Activated T-helper 1 cell treated with anti-CD3 and anti-CD28 coated beads, Interleukin-12 subunit alpha, Interleukin-12 subunit beta, Interleukin-2, Interleukin-4 antibody, amounts not matched to agents 30 ng/mL and 10 ng/mL and 1 ng/mL, durations not matched to agents 14 hours and 24 hours and 36 hours (primary cell): ENCODE data around the gene ARMH2. TPM values are rescaled to one million over a fixed set of nuclear protein-coding genes. Genes with fewer than 3 reads are reported as not detected.

Experiments
- DNase-seq: peaks from one replicate; pipeline ENCODE4 v3.0.0; 2021; ENCODE audit warnings: low spot score
- H3K27ac Mint-ChIP-seq: one replicate; pipeline ENCODE4 v1.8.0; 2021; ENCODE audit warnings: mild to moderate bottlenecking, mixed read lengths
- H3K27me3 Mint-ChIP-seq: one replicate; pipeline ENCODE4 v1.8.0; 2022; ENCODE audit warnings: mild to moderate bottlenecking, moderate library complexity, mixed read lengths; ENCODE audit not compliant: insufficient read depth
- H3K36me3 Mint-ChIP-seq: one replicate; pipeline ENCODE4 v1.8.0; 2021; ENCODE audit warnings: low read depth, mixed read lengths
- H3K4me1 Mint-ChIP-seq: one replicate; pipeline ENCODE4 v1.8.0; 2021; ENCODE audit warnings: low read depth, mixed read lengths
- H3K4me3 Mint-ChIP-seq: one replicate; pipeline ENCODE4 v1.8.0; 2021; ENCODE audit warnings: mild to moderate bottlenecking, moderate library complexity, mixed read lengths
- H3K9me3 Mint-ChIP-seq: one replicate; pipeline ENCODE4 v1.8.0; 2021; ENCODE audit warnings: mixed read lengths
- intact Hi-C: fragments of 100-400 bp; cut with micrococcal nuclease; formaldehyde crosslinking; loops from one replicate; pipeline ENCODE4 v1.15.1; 2024
- total RNA-seq: library from RNA; stranded (reverse); gene quantifications from 2 replicates; pipeline ENCODE4 v1.2.3, GENCODE V29; 2022

Gene ARMH2
- not detected in 2 replicates for total RNA-seq

DNA sequence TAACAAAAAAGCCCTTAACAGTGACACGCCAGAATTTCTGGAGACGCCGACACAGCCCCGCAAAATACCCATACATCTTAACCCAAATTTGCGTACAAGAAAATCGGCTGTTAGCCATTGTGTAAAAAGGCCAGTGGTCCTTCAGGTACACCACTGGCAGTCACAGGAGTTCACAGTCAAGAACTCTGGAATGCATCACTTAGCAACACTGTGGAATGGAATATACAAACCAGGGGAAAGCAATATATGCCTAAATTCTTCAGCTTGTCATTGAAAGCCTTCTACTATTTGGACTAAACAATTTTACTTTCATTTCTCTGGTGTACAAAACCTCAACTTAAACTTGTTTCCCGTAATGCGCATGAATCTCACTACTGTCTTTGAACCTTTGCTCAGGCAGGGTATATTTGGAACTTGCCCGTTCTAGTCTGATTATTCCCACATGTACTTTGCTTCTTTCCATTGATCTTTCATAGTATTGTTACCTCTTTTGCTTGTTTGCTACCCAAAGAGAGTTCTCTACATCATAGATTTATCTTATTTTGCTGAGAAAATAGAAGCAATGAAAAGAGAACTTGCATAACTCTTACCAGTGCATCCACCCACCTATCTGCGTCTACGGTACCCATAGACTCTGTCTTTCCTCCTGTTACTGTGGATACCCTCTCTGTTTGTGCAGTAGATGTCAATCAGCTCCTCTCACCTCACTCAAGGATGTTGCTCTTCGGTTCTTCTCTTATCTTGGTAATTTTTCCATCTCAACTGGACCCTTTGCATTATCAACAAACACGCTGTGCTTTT lies at the start of gene ARMH2:
Gene ARMH2, minus strand, starts transcription at position 178 of the 801 bp plus-strand sequence. Its CDS starts 60 bp downstream, at position 118.
- no peaks in the 10 kb centered on the region for H3K27me3 Mint-ChIP-seq
- H3K36me3 Mint-ChIP-seq = peaks cover 9% of the 10 kb centered on the region
- intact Hi-C loops = no loop called here
- H3K4me1 Mint-ChIP-seq = peaks cover 32% of the 10 kb centered on the region
- H3K4me3 Mint-ChIP-seq = no peak within 1 kb of the TSS
- H3K27ac Mint-ChIP-seq = peak within 1 kb of the TSS; percentile 28
- no peak for DNase-seq
- no peaks in the 10 kb centered on the region for H3K9me3 Mint-ChIP-seq

- DNase-seq = no peak
- Mint-ChIP-seq H3K4me1 (peaks cover 13% of the 10 kb centered on the region), H3K27ac (no peak overlapping the region)
Measured at GRCh38 chr6:24848461-24848860, 49.7 kb upstream of the ARMH2 start.

DNA sequence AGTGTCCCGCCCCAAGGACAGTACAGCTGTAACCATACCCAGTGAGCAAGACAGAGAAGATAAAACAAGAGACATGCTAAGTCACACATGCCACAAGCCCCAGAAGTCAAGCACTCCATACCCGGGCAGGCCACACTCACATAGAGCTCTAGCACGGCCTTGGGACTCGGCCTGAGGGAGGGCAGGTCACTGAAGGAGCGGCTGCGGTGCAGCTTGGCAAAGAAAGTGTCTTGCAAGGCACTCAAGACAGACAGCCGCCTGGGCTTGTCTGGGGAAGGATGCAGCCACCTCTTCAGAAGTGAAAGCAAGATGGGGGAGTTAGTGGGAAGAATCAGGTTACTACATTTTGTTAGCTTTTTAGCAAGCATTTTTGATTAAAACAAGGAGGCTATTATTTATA lies 48.7 kb upstream of the ARMH2 start:
- Mint-ChIP-seq H3K27me3 (no peaks in the 10 kb centered on the region), H3K4me3 (no peak overlapping the region), H3K9me3 (no peaks in the 10 kb centered on the region), H3K36me3 (peaks cover 63% of the 10 kb centered on the region), H3K4me1 (peaks cover 17% of the 10 kb centered on the region), H3K27ac (peak overlapping the region; percentile 63)
- DNase-seq = no peak
- intact Hi-C loops = no loop called here

More at GRCh38 chr6:24848461-24848860, 49.7 kb upstream of the ARMH2 start:
- Mint-ChIP-seq H3K36me3 (peaks cover 62% of the 10 kb centered on the region), H3K27me3 (no peaks in the 10 kb centered on the region), H3K9me3 (no peaks in the 10 kb centered on the region), H3K4me3 (no peak overlapping the region)
- intact Hi-C loops = no loop called here

GRCh38 chr6:24845578-24845977 lies 46.9 kb upstream of the ARMH2 start:
- Mint-ChIP-seq H3K4me1 (peaks cover 32% of the 10 kb centered on the region), H3K36me3 (peaks cover 67% of the 10 kb centered on the region), H3K27me3 (no peaks in the 10 kb centered on the region), H3K27ac (peak overlapping the region; percentile 53), H3K9me3 (no peaks in the 10 kb centered on the region), H3K4me3 (no peak overlapping the region)
- no peak for DNase-seq
- intact Hi-C loops = no loop called here

- intact Hi-C loops = no loop called here
- no peak for DNase-seq
- Mint-ChIP-seq H3K4me1 (peaks cover 39% of the 10 kb centered on the region), H3K27ac (peak overlapping the region; percentile 31), H3K4me3 (no peak overlapping the region), H3K36me3 (peaks cover 64% of the 10 kb centered on the region), H3K9me3 (no peaks in the 10 kb centered on the region), H3K27me3 (no peaks in the 10 kb centered on the region)
Measured at GRCh38 chr6:24844903-24845302, 46.2 kb upstream of the ARMH2 start.

DNA sequence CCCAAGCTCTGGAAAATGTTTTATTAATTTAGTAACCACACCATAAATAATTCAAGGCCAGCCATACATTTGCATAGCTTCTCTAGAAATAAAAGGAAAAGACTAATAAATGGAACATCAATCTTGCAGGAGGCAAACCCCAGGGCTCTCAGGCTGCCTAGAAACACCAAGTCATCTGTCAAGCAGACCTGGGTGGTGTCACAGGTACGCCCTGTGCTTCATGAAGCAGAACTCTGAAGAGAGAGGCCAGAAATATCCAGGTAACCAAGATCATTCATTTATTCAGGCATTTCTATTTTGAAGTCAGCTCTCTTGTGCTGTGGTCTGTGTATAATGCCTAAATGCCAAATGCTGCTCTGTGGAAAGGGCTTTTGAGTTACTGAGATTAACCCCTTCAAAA lies 45.3 kb upstream of the ARMH2 start:
- peaks cover 63% of the 10 kb centered on the region for H3K36me3 Mint-ChIP-seq
- intact Hi-C loops = no loop called here
- no peaks in the 10 kb centered on the region for H3K9me3 Mint-ChIP-seq
- H3K27ac Mint-ChIP-seq = no peak overlapping the region
- no peaks in the 10 kb centered on the region for H3K27me3 Mint-ChIP-seq
- DNase-seq = no peak
- H3K4me1 Mint-ChIP-seq = peaks cover 43% of the 10 kb centered on the region
- H3K4me3 Mint-ChIP-seq = no peak overlapping the region

DNA sequence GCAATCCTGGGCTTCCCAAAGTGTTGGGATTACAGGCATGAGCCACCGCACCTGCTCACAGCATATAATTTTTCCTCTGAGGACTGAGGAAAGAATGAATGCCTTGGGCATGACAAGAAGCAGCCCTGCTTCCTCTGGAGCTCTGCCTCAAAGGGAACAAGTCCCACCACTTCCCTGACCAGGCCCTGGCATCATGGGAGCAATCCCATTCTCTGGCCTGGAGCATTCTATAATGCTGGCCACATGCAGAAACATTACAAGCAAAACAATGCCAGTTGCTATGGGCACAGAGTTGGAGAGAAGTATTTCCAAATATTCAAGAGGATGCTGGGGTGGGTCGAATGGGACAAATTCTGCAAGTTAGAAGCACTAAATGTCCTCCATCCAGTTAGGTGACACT lies 41.5 kb upstream of the ARMH2 start:
- Mint-ChIP-seq H3K4me3 (no peak overlapping the region), H3K4me1 (peaks cover 48% of the 10 kb centered on the region), H3K36me3 (peaks cover 56% of the 10 kb centered on the region), H3K27ac (peak overlapping the region; percentile 4), H3K27me3 (no peaks in the 10 kb centered on the region), H3K9me3 (no peaks in the 10 kb centered on the region)
- intact Hi-C loops = no loop called here
- DNase-seq = no peak

- no peak overlapping the region for H3K4me3 Mint-ChIP-seq
- no peaks in the 10 kb centered on the region for H3K27me3 Mint-ChIP-seq
- intact Hi-C loops = no loop called here
- H3K4me1 Mint-ChIP-seq = peaks cover 57% of the 10 kb centered on the region
- no peak for DNase-seq
- H3K36me3 Mint-ChIP-seq = peaks cover 62% of the 10 kb centered on the region
- H3K27ac Mint-ChIP-seq = peak overlapping the region; percentile 76
- H3K9me3 Mint-ChIP-seq = no peaks in the 10 kb centered on the region
Measured at GRCh38 chr6:24838994-24839393, 40.3 kb upstream of the ARMH2 start.

GRCh38 chr6:24838081-24838480 lies 39.4 kb upstream of the ARMH2 start:
- no peak for DNase-seq
- no peak overlapping the region for H3K4me3 Mint-ChIP-seq
- no peaks in the 10 kb centered on the region for H3K27me3 Mint-ChIP-seq
- no peaks in the 10 kb centered on the region for H3K9me3 Mint-ChIP-seq
- peaks cover 60% of the 10 kb centered on the region for H3K36me3 Mint-ChIP-seq
- intact Hi-C loops = no loop called here
- H3K27ac Mint-ChIP-seq = peak overlapping the region; percentile 19
- H3K4me1 Mint-ChIP-seq = peaks cover 62% of the 10 kb centered on the region

- no peaks in the 10 kb centered on the region for H3K9me3 Mint-ChIP-seq
- H3K4me1 Mint-ChIP-seq = peaks cover 48% of the 10 kb centered on the region
Measured at GRCh38 chr6:24836109-24836508, 37.4 kb upstream of the ARMH2 start.

GRCh38 chr6:24833711-24834386 lies 35.1 kb upstream of the ARMH2 start:
- no peak for DNase-seq
- Mint-ChIP-seq H3K27ac (peak overlapping the region; percentile 61), H3K27me3 (no peaks in the 10 kb centered on the region), H3K4me3 (no peak overlapping the region), H3K4me1 (peaks cover 25% of the 10 kb centered on the region), H3K36me3 (peaks cover 58% of the 10 kb centered on the region), H3K9me3 (no peaks in the 10 kb centered on the region)
- intact Hi-C loops = no loop called here

More at GRCh38 chr6:24836109-24836508, 37.4 kb upstream of the ARMH2 start:
- Mint-ChIP-seq H3K4me3 (no peak overlapping the region), H3K36me3 (peaks cover 63% of the 10 kb centered on the region), H3K27me3 (no peaks in the 10 kb centered on the region), H3K27ac (no peak overlapping the region)
- no peak for DNase-seq
- intact Hi-C loops = no loop called here

DNA sequence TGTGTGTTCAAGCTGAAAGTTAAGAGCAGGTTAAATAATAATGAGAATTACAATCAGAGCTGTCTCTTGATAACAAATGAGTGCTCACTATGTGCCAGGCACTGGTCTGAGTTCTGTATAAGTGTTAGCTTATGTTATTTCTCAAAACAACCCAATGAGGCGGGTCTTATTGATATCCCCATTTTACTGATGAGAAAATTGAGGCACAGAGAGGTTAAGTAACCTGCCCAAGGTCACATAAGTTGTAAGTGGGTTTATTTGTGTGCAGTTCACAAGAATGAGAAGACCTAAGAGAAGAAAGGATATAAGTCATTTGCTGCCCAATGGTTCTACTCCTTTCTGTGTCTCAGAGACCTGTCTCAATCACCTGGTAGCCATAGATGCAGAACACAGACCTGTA lies 34.1 kb upstream of the ARMH2 start:
- H3K4me3 Mint-ChIP-seq = no peak overlapping the region

More for the DNA sequence above, 34.1 kb upstream of the ARMH2 start:
- Mint-ChIP-seq H3K36me3 (peaks cover 58% of the 10 kb centered on the region), H3K27me3 (no peaks in the 10 kb centered on the region), H3K27ac (peak overlapping the region; percentile 62), H3K9me3 (no peaks in the 10 kb centered on the region), H3K4me1 (peaks cover 20% of the 10 kb centered on the region)
- intact Hi-C loops = no loop called here
- no peak for DNase-seq
